ENCODE data around the gene PVR. TPM values are rescaled to one million over a fixed set of nuclear protein-coding genes. Genes with fewer than 3 reads are reported as not detected.
A peak's percentile ranks its signal among the peaks of the same experiment; 100 is the strongest.

Gene PVR
- total RNA-seq, 1 experiment from 2014 or later: 15.0 TPM

DNA sequence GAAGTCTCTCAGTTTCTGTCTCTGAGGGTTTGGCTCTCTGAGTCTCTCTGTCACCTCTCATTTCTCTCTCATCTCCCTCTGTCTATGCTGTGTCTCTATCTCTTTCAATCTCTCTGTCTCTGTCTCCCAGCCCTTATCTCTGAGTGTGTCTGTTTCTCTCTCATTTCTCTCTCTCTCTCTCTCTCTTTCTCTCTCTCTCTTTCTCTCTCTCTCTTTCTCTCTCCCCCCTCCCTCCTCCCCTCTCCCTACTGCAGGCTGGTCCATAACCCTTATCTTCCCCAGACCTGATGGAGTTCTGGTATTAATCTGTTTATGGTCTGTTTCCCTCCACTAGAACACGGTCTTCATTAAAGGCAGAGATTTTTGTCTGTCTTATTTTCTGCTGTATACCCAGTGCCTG is 1.3 kb upstream of the PVR start:
- ChIA-PET POLR2A (no interaction called here), CTCF (interaction anchor here (1.0 to 4.3 kb wide), 2 partner anchors 33 to 71 kb away, joined by 4 to 22 read pairs; no protein-coding TSS in a partner anchor)
- DNase-seq (ENCODE audit: low spot score): no peak
- Mint-ChIP-seq H3K27me3 (ENCODE audit: low read depth) (peaks cover 24% of the 10 kb centered on the region), H3K4me1 (no peaks in the 10 kb centered on the region), H3K27ac (no peak overlapping the region), H3K9me3 (no peaks in the 10 kb centered on the region), H3K4me3 (no peak overlapping the region), H3K36me3 (no peaks in the 10 kb centered on the region)
- TF ChIP-seq, protein P1, sequence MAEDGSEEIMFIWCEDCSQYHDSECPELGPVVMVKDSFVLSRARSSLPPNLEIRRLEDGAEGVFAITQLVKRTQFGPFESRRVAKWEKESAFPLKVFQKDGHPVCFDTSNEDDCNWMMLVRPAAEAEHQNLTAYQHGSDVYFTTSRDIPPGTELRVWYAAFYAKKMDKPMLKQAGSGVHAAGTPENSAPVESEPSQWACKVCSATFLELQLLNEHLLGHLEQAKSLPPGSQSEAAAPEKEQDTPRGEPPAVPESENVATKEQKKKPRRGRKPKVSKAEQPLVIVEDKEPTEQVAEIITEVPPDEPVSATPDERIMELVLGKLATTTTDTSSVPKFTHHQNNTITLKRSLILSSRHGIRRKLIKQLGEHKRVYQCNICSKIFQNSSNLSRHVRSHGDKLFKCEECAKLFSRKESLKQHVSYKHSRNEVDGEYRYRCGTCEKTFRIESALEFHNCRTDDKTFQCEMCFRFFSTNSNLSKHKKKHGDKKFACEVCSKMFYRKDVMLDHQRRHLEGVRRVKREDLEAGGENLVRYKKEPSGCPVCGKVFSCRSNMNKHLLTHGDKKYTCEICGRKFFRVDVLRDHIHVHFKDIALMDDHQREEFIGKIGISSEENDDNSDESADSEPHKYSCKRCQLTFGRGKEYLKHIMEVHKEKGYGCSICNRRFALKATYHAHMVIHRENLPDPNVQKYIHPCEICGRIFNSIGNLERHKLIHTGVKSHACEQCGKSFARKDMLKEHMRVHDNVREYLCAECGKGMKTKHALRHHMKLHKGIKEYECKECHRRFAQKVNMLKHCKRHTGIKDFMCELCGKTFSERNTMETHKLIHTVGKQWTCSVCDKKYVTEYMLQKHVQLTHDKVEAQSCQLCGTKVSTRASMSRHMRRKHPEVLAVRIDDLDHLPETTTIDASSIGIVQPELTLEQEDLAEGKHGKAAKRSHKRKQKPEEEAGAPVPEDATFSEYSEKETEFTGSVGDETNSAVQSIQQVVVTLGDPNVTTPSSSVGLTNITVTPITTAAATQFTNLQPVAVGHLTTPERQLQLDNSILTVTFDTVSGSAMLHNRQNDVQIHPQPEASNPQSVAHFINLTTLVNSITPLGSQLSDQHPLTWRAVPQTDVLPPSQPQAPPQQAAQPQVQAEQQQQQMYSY (CRISPR knock-in tag; IDR thresholded peaks at IDR 0.05): no peak
- TF ChIP-seq ATF1 (CRISPR knock-in tag; IDR thresholded peaks at IDR 0.05) (no peak), CBFB (CRISPR knock-in tag; IDR thresholded peaks at IDR 0.05; ENCODE audit: low read depth) (no peak), NR1H2 (CRISPR knock-in tag; IDR thresholded peaks at IDR 0.05) (no peak), TEAD1 (CRISPR knock-in tag; IDR thresholded peaks at IDR 0.05) (no peak), SOX15 (CRISPR knock-in tag; IDR thresholded peaks at IDR 0.05) (no peak), FOXP1 (CRISPR knock-in tag; IDR thresholded peaks at IDR 0.05; ENCODE audit: borderline replicate concordance) (no peak), ZNF396 (CRISPR knock-in tag; IDR thresholded peaks at IDR 0.05; ENCODE audit: borderline replicate concordance) (no peak)
- TF ChIP-seq, protein P2, sequence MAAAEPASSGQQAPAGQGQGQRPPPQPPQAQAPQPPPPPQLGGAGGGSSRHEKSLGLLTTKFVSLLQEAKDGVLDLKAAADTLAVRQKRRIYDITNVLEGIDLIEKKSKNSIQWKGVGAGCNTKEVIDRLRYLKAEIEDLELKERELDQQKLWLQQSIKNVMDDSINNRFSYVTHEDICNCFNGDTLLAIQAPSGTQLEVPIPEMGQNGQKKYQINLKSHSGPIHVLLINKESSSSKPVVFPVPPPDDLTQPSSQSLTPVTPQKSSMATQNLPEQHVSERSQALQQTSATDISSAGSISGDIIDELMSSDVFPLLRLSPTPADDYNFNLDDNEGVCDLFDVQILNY (CRISPR knock-in tag; IDR thresholded peaks at IDR 0.05): no peak
- no peak for ATAC-seq

DNA sequence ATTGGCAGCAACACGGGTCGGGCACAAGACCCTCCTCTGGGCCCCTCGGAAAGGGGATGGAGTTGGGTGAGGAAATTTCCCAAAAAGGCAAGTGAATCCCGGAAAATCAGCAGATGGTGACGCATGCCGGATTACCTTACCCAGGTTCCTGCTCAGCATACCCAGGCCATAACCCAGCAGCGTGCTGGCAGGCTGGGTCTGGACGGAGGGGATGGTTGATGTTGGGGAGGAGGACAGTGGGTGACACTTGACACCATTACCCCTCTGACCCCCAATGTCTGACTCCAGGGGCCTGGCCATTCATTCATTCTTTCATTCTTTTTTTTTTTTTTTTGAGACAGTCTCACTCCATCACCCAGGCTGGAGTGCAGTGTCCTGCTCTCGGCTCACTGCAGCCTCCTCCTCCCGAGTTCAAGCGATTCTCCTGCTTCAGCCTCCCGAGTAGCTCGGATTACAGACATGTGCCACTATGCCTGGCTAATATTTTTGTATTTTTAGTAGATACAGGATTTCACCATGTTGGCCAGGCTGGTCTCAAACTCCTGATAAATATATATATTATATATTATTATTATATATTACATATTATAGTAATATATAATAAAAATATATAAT is 799 bp downstream of the PVR start:
- ATAC-seq (peak; percentile 78), DNase-seq (ENCODE audit: low spot score) (peak; percentile 50)
- POLR2A ChIA-PET: interaction anchor here (1.3 kb wide), 1 partner anchor 74 kb away, joined by 3 read pairs; no protein-coding TSS in a partner anchor
- no peak overlapping the region for H3K27ac Mint-ChIP-seq
- CTCF ChIA-PET: interaction anchor here (0.7 to 4.3 kb wide), 10 partner anchors 9 to 126 kb away, joined by 3 to 22 read pairs (median 4); no protein-coding TSS in a partner anchor
- no peaks in the 10 kb centered on the region for H3K36me3 Mint-ChIP-seq
- H3K27me3 Mint-ChIP-seq (ENCODE audit: low read depth): peaks cover 24% of the 10 kb centered on the region
- TF ChIP-seq, protein P3, sequence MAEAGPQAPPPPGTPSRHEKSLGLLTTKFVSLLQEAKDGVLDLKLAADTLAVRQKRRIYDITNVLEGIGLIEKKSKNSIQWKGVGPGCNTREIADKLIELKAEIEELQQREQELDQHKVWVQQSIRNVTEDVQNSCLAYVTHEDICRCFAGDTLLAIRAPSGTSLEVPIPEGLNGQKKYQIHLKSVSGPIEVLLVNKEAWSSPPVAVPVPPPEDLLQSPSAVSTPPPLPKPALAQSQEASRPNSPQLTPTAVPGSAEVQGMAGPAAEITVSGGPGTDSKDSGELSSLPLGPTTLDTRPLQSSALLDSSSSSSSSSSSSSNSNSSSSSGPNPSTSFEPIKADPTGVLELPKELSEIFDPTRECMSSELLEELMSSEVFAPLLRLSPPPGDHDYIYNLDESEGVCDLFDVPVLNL (CRISPR knock-in tag; IDR thresholded peaks at IDR 0.05; ENCODE audit: borderline replicate concordance, low read depth): no peak
- TF ChIP-seq, protein P4, sequence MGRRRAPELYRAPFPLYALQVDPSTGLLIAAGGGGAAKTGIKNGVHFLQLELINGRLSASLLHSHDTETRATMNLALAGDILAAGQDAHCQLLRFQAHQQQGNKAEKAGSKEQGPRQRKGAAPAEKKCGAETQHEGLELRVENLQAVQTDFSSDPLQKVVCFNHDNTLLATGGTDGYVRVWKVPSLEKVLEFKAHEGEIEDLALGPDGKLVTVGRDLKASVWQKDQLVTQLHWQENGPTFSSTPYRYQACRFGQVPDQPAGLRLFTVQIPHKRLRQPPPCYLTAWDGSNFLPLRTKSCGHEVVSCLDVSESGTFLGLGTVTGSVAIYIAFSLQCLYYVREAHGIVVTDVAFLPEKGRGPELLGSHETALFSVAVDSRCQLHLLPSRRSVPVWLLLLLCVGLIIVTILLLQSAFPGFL (CRISPR knock-in tag; IDR thresholded peaks at IDR 0.05; ENCODE audit: borderline replicate concordance): 0 out of 2 replicates have a peak, but pooled peaks have one; percentile 27
- no peak for TF ChIP-seq KAT7 (CRISPR knock-in tag; IDR thresholded peaks at IDR 0.05; ENCODE audit: borderline replicate concordance)
- peak; percentile 60; the same call in 1 of the 2 replicates for TF ChIP-seq HMGA2 (CRISPR knock-in tag; IDR thresholded peaks at IDR 0.05)
- TF ChIP-seq, protein P5, sequence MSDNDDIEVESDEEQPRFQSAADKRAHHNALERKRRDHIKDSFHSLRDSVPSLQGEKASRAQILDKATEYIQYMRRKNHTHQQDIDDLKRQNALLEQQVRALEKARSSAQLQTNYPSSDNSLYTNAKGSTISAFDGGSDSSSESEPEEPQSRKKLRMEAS (CRISPR knock-in tag; IDR thresholded peaks at IDR 0.05): 0 out of 2 replicates have a peak, but pooled peaks have one; percentile 5
- TF ChIP-seq, protein P6, sequence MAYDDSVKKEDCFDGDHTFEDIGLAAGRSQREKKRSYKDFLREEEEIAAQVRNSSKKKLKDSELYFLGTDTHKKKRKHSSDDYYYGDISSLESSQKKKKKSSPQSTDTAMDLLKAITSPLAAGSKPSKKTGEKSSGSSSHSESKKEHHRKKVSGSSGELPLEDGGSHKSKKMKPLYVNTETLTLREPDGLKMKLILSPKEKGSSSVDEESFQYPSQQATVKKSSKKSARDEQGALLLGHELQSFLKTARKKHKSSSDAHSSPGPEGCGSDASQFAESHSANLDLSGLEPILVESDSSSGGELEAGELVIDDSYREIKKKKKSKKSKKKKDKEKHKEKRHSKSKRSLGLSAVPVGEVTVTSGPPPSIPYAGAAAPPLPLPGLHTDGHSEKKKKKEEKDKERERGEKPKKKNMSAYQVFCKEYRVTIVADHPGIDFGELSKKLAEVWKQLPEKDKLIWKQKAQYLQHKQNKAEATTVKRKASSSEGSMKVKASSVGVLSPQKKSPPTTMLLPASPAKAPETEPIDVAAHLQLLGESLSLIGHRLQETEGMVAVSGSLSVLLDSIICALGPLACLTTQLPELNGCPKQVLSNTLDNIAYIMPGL (CRISPR knock-in tag; IDR thresholded peaks at IDR 0.05): 0 out of 2 replicates have a peak, but pooled peaks have one; percentile 31
- peak; percentile 77 for TF ChIP-seq ETV6 (CRISPR knock-in tag; IDR thresholded peaks at IDR 0.05)
- TF ChIP-seq ZNF423 (CRISPR knock-in tag; IDR thresholded peaks at IDR 0.05): no peak
- TF ChIP-seq, protein P7, sequence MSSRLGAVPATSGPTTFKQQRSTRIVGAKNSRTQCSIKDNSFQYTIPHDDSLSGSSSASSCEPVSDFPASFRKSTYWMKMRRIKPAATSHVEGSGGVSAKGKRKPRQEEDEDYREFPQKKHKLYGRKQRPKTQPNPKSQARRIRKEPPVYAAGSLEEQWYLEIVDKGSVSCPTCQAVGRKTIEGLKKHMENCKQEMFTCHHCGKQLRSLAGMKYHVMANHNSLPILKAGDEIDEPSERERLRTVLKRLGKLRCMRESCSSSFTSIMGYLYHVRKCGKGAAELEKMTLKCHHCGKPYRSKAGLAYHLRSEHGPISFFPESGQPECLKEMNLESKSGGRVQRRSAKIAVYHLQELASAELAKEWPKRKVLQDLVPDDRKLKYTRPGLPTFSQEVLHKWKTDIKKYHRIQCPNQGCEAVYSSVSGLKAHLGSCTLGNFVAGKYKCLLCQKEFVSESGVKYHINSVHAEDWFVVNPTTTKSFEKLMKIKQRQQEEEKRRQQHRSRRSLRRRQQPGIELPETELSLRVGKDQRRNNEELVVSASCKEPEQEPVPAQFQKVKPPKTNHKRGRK (CRISPR knock-in tag; IDR thresholded peaks at IDR 0.05; ENCODE audit: borderline replicate concordance): no peak
- H3K4me3 Mint-ChIP-seq: peak overlapping the region; percentile 87
- H3K4me1 Mint-ChIP-seq: no peaks in the 10 kb centered on the region
- H3K9me3 Mint-ChIP-seq: no peaks in the 10 kb centered on the region
